ENCODE measurements around the gene SHROOM2. TPM values are rescaled to one million over a fixed set of nuclear protein-coding genes. Genes with fewer than 3 reads are reported as not detected.

The SHROOM2 gene
- total RNA-seq, 1 donor from 2014 or later, result 6.9 TPM

GRCh38 chrX:9938516-9938915 is 152.3 kb downstream of the SHROOM2 start:
- no peak for DNase-seq (ENCODE audit: low read depth, low spot score)

GRCh38 chrX:9940421-9940820 is 154.2 kb downstream of the SHROOM2 start:
- peak; percentile 51 for DNase-seq (ENCODE audit: low read depth, low spot score)

- DNase-seq (ENCODE audit: low read depth, low spot score), result no peak
Measured at GRCh38 chrX:9942086-9942485, 155.9 kb downstream of the SHROOM2 start.

- DNase-seq (ENCODE audit: low read depth, low spot score), result no peak
Measured at GRCh38 chrX:9943420-9943819, 157.2 kb downstream of the SHROOM2 start.

- no peak for DNase-seq (ENCODE audit: low read depth, low spot score)
Measured at GRCh38 chrX:9947131-9947794, 161.0 kb downstream of the SHROOM2 start.

GRCh38 chrX:9948406-9948805 is 162.2 kb downstream of the SHROOM2 start:
- DNase-seq (ENCODE audit: low read depth, low spot score), result no peak

GRCh38 chrX:9952300-9952699 is 166.1 kb downstream of the SHROOM2 start:
- no peak for DNase-seq (ENCODE audit: low read depth, low spot score)

GRCh38 chrX:9953396-9953795 is 167.2 kb downstream of the SHROOM2 start:
- no peak for DNase-seq (ENCODE audit: low read depth, low spot score)

GRCh38 chrX:9955506-9955905 is 169.3 kb downstream of the SHROOM2 start:
- DNase-seq (ENCODE audit: low read depth, low spot score), result no peak

GRCh38 chrX:9957743-9958142 is 171.5 kb downstream of the SHROOM2 start:
- no peak for DNase-seq (ENCODE audit: low read depth, low spot score)

- no peak for DNase-seq (ENCODE audit: low read depth, low spot score)
Measured at GRCh38 chrX:9958183-9958582, 172.0 kb downstream of the SHROOM2 start.

GRCh38 chrX:9961750-9962149 is 175.5 kb downstream of the SHROOM2 start:
- DNase-seq (ENCODE audit: low read depth, low spot score), result no peak

GRCh38 chrX:9966775-9967408 is 180.7 kb downstream of the SHROOM2 start, which contains the start of gene CLDN34:
Gene CLDN34, plus strand, starts transcription at chrX:9967358. Its CDS starts 0 bp downstream, at chrX:9967358.
- DNase-seq (ENCODE audit: low read depth, low spot score), result no peak

GRCh38 chrX:9977635-9978034 is 191.4 kb downstream of the SHROOM2 start:
- DNase-seq (ENCODE audit: low read depth, low spot score), result no peak

- no peak for DNase-seq (ENCODE audit: low read depth, low spot score)
Measured at GRCh38 chrX:9980401-9980800, 194.2 kb downstream of the SHROOM2 start.

- DNase-seq (ENCODE audit: low read depth, low spot score), result no peak
Measured at GRCh38 chrX:9980927-9981326, 194.7 kb downstream of the SHROOM2 start.

- DNase-seq (ENCODE audit: low read depth, low spot score), result no peak
Measured at GRCh38 chrX:9983441-9983840, 197.2 kb downstream of the SHROOM2 start.

GRCh38 chrX:9983846-9984245 is 197.6 kb downstream of the SHROOM2 start:
- no peak for DNase-seq (ENCODE audit: low read depth, low spot score)

GRCh38 chrX:9988762-9989161 is 202.5 kb downstream of the SHROOM2 start:
- no peak for DNase-seq (ENCODE audit: low read depth, low spot score)

- no peak for DNase-seq (ENCODE audit: low read depth, low spot score)
Measured at GRCh38 chrX:9992061-9992460, 205.8 kb downstream of the SHROOM2 start.

GRCh38 chrX:9992724-9993123 is 206.5 kb downstream of the SHROOM2 start:
- DNase-seq (ENCODE audit: low read depth, low spot score), result no peak

GRCh38 chrX:9995855-9996339 is 209.7 kb downstream of the SHROOM2 start:
- no peak for DNase-seq (ENCODE audit: low read depth, low spot score)

GRCh38 chrX:9997041-9997440 is 210.8 kb downstream of the SHROOM2 start:
- DNase-seq (ENCODE audit: low read depth, low spot score), result no peak
